GOT3 (cell line): ENCODE data around the gene RNF111.
"Not testable (repeated sequence)": the region's sequence is repeated elsewhere in the genome, so short reads cannot be mapped to it uniquely, and the experiment has no call there.

Experiments used
- DNase-seq: peaks from one replicate; lab custom pipeline; 2025; ENCODE audit warnings: mixed read lengths; lab: John Stamatoyannopoulos, UW

The RNF111 gene

GRCh38 chr15:59000251-59000650 lies 12.8 kb downstream of the RNF111 start:
- not testable (repeated sequence) for DNase-seq

- DNase-seq = no peak
These were observed 14.5 kb downstream of the RNF111 start for GRCh38 chr15:59001946-59002345.

- DNase-seq = no peak
These were observed 15.0 kb downstream of the RNF111 start for GRCh38 chr15:59002418-59002859.

- DNase-seq = no peak
These were observed 18.1 kb downstream of the RNF111 start for GRCh38 chr15:59005579-59005978.

- no peak for DNase-seq
These were observed 20.6 kb downstream of the RNF111 start for GRCh38 chr15:59008086-59008485.

GRCh38 chr15:59011262-59011952 lies 23.9 kb downstream of the RNF111 start:
- DNase-seq = no peak

GRCh38 chr15:59013246-59013873 lies 25.9 kb downstream of the RNF111 start:
- DNase-seq = no peak

- DNase-seq = no peak
These were observed 26.6 kb downstream of the RNF111 start for GRCh38 chr15:59014068-59014467.

GRCh38 chr15:59017449-59017848 lies 30.0 kb downstream of the RNF111 start:
- no peak for DNase-seq

GRCh38 chr15:59018833-59019232 lies 31.4 kb downstream of the RNF111 start:
- no peak for DNase-seq

- no peak for DNase-seq
These were observed 32.9 kb downstream of the RNF111 start for GRCh38 chr15:59020322-59020721.

GRCh38 chr15:59022188-59022587 lies 34.7 kb downstream of the RNF111 start:
- DNase-seq = no peak

- DNase-seq = no peak
These were observed 38.7 kb downstream of the RNF111 start for GRCh38 chr15:59026207-59026606.

GRCh38 chr15:59028387-59028955 lies 41.0 kb downstream of the RNF111 start:
- no peak for DNase-seq

- DNase-seq = no peak
These were observed 42.1 kb downstream of the RNF111 start for GRCh38 chr15:59029554-59029953.

GRCh38 chr15:59035201-59035600 lies 47.7 kb downstream of the RNF111 start:
- DNase-seq = no peak

GRCh38 chr15:59039225-59039624 lies 51.8 kb downstream of the RNF111 start:
- no peak for DNase-seq

GRCh38 chr15:59042041-59042440 lies 54.6 kb downstream of the RNF111 start:
- no peak for DNase-seq

- DNase-seq = no peak
These were observed 61.4 kb downstream of the RNF111 start for GRCh38 chr15:59048897-59049296.

- no peak for DNase-seq
These were observed 64.7 kb downstream of the RNF111 start for GRCh38 chr15:59051873-59052861.

- no peak for DNase-seq
These were observed 65.5 kb downstream of the RNF111 start for GRCh38 chr15:59052915-59053407.

- no peak for DNase-seq
These were observed 66.0 kb downstream of the RNF111 start for GRCh38 chr15:59053482-59053881.
